GM12878 (cell line): Measurements from ENCODE around the gene HP1BP3. TPM values are rescaled to one million over a fixed set of nuclear protein-coding genes. Genes with fewer than 3 reads are reported as not detected.

Experiments used
- ATAC-seq: fragments of 200-7000 bp; cut with Tn5 transposase; 3 replicates; pipeline ENCODE4 v1.9.1; 2020; ENCODE audit warnings: mild to moderate bottlenecking, moderate library complexity
- BruUV-seq: library from RNA; stranded (reverse); fragments of 400-500 nt; replicated peaks from 2 replicates; lab custom pipeline; 2021; lab: Mats Ljungman, UMichigan
- CTCF ChIA-PET: fragments of 300-600 bp; sonication (Branson Sonifier 250); formaldehyde crosslinking; extraction: SDS; loops from one replicate; lab custom pipeline; 2021; ENCODE audit warnings: inconsistent platforms; lab: Yijun Ruan, JAX
- POLR2A ChIA-PET: fragments of 350-600 bp; formaldehyde crosslinking; extraction: SDS; loops from one replicate; lab custom pipeline; 2021; ENCODE audit warnings: inconsistent platforms; lab: Charles Lee
- RAD21 ChIA-PET: fragments of 300-600 bp; sonication (Branson Sonifier 250); formaldehyde crosslinking; loops from one replicate; lab custom pipeline; 2023; ENCODE audit warnings: antibody characterized with exemption; ENCODE audit not compliant: unreplicated experiment; lab: Charles Lee
- SMC1A ChIA-PET: fragments of 300-600 bp; sonication (Branson Sonifier 250); formaldehyde crosslinking; loops from one replicate; lab custom pipeline; 2023; ENCODE audit not compliant: unreplicated experiment, uncharacterized antibody; lab: Charles Lee
- DNase-seq: peaks from one replicate; pipeline ENCODE4 v3.0.0-alpha.2; 2011; ENCODE audit warnings: low read depth, low spot score
- FAIRE-seq: peaks from 3 replicates; lab custom pipeline; 2011; peaks lifted over from hg19 to GRCh38; lab: Jason Lieb, UNC
- H2AFZ ChIP-seq: 2 replicates; pipeline ENCODE4 v1.6.0; 2011; ENCODE audit warnings: low read depth, low read length, control low read depth; ENCODE audit not compliant: control insufficient read depth
- H3K27ac ChIP-seq: 2 replicates; pipeline ENCODE4 v1.5.1; 2011; ENCODE audit warnings: control low read depth; ENCODE audit not compliant: control insufficient read depth, insufficient read depth
- H3K27me3 ChIP-seq, 2 experiments: replicated peaks in 1 of 2; 2 replicates each; pipeline versions ENCODE4 v1.6.0 to v1.6.1; 2011; ENCODE audit warnings: low read length in 1 of 2; ENCODE audit not compliant: control insufficient read depth in 2 of 2, insufficient read depth in 2 of 2
- H3K36me3 ChIP-seq, 2 experiments: 2 replicates each; pipeline ENCODE4 v1.5.1; 2011; ENCODE audit warnings: low read length in 1 of 2; ENCODE audit not compliant: control insufficient read depth in 2 of 2, insufficient read depth in 2 of 2
- H3K4me1 ChIP-seq: 2 replicates; pipeline ENCODE4 v1.6.1; 2011; ENCODE audit warnings: mild to moderate bottlenecking, low read length, moderate library complexity, mixed read lengths; ENCODE audit not compliant: control insufficient read depth, insufficient read depth
- H3K4me2 ChIP-seq: 2 replicates; pipeline ENCODE4 v1.6.0; 2011; ENCODE audit warnings: control low read depth; ENCODE audit not compliant: control insufficient read depth, insufficient read depth
- H3K4me3 ChIP-seq: fragments of 200-600 bp; sonication (generic); 2 replicates; pipeline ENCODE4 v1.5.1; 2016
- H3K79me2 ChIP-seq: 2 replicates; pipeline ENCODE4 v1.6.0; 2011; ENCODE audit warnings: low read length; ENCODE audit not compliant: control insufficient read depth, insufficient read depth
- H3K9ac ChIP-seq: 2 replicates; pipeline ENCODE4 v1.8.0; 2011; ENCODE audit warnings: low read length, control low read depth, mixed read lengths; ENCODE audit not compliant: control insufficient read depth, insufficient read depth
- H3K9me3 ChIP-seq: replicated peaks from 3 replicates; pipeline ENCODE4 v1.5.1; 2011; ENCODE audit warnings: mild to moderate bottlenecking, low read length; ENCODE audit not compliant: control insufficient read depth, insufficient read depth
- H4K20me1 ChIP-seq: 2 replicates; pipeline ENCODE4 v1.6.0; 2011; ENCODE audit not compliant: control insufficient read depth, insufficient read depth
- FOS ChIP-seq: IDR thresholded peaks from 3 replicates; pipeline ENCODE4 v1.6.1; 2011; ENCODE audit warnings: borderline replicate concordance; ENCODE audit not compliant: insufficient read length; ENCODE audit errors: extremely low read depth
- PRDM15 ChIP-seq: fragments of 450-650 bp; formaldehyde crosslinking; IDR thresholded peaks from 2 replicates; pipeline ENCODE4 v1.4.0; 2020; ENCODE audit warnings: mild to moderate bottlenecking, moderate library complexity
- WGBS: methylation state at CpG from one replicate; pipeline ENCODE4 v1.1.6; 2016; ENCODE audit warnings: low lambda C conversion rate; ENCODE audit not compliant: insufficient replicate concordance, insufficient coverage; ENCODE audit errors: missing lambda C conversion rate; 5-methylcytosine and 5-hydroxymethylcytosine counted together
- in situ Hi-C: fragments of 300-500 bp; cut with MboI; formaldehyde crosslinking; loops from 9 replicates; pipeline ENCODE4 v1.14.3; 2018; ENCODE audit warnings: mixed read lengths
- intact Hi-C: fragments of 100-400 bp; cut with micrococcal nuclease; formaldehyde crosslinking; loops from one replicate; pipeline ENCODE4 v1.14.2; 2022; ENCODE audit not compliant: unreplicated experiment
- polyA plus RNA-seq, 11 experiments: library from polyadenylated mRNA; depleted of rRNA in 4 of 11; unstranded in 6 of 11; stranded (reverse) in 5 of 11; fragments of >200 nt; fragmentation: Nextera tagmentation in 4 of 11; fragmentation: Illumina TruSeq in 1 of 11; extraction: Ambion mirVana in 4 of 11; extraction: Trizol in 1 of 11; gene quantifications; 1 replicate in 1 of 11; 2 replicates in 10 of 11; pipeline versions ENCODE4 v1.2.1 to v1.2.3, GENCODE V29; 2011 to 2016; ENCODE audit warnings: inconsistent platforms in 2 of 11, missing spikeins in 2 of 11, low read depth in 1 of 11
- total RNA-seq, 4 experiments: library from RNA; depleted of rRNA in 3 of 4; stranded (reverse); fragments of >200 nt in 3 of 4; fragmentation: Illumina TruSeq in 1 of 4; extraction: Trizol in 1 of 4; gene quantifications; 2 replicates each; pipeline versions ENCODE4 v1.2.1 to v1.2.3, GENCODE V29; 2013 to 2021

The HP1BP3 gene
- total and polyA plus RNA-seq, 10 of the 15 experiments (the other 5 are each of a cell fraction or from before 2014, with no cell fraction given): 32.6 to 188 (median 133) TPM

- no peaks in the 10 kb centered on the region; the same call in 1 of the 2 replicates for H4K20me1 ChIP-seq
- ATAC-seq (no peak), DNase-seq (no peak), FAIRE-seq (no peak)
- ChIA-PET CTCF (interaction anchor here (0.9 to 1.4 kb wide), 2 partner anchors 11 to 425 kb away, joined by 3 to 4 read pairs; no protein-coding TSS in a partner anchor), RAD21 (no interaction called here), POLR2A (interaction anchor here (1.2 kb wide), 1 partner anchor 11 kb away, joined by 3 read pairs; no protein-coding TSS in a partner anchor), SMC1A (interaction anchor here (1.1 to 1.2 kb wide), 2 partner anchors 12 to 425 kb away, joined by 3 to 5 read pairs; no protein-coding TSS in a partner anchor)
- WGBS: 100% methylated on average over 6 of the region's 6 CpGs
- BruUV-seq: no TSS peak
- no peak overlapping the region for H3K4me2 ChIP-seq
- no peaks in the 10 kb centered on the region for H3K79me2 ChIP-seq
- no peak overlapping the region for H3K27ac ChIP-seq
- H3K4me3 ChIP-seq: no peak overlapping the region
- in situ Hi-C loops (loop anchor here (25.0 kb wide), 2 partner anchors 942 to 1583 kb away; no protein-coding TSS in a partner anchor), intact Hi-C loops (no loop called here)
- H3K9me3 ChIP-seq: no peaks in the 10 kb centered on the region
- peaks cover 14 to 54% of the 10 kb centered on the region in 2 experiments for H3K36me3 ChIP-seq
- no peaks in the 10 kb centered on the region for H3K27me3 ChIP-seq
- TF ChIP-seq PRDM15 (CRISPR knock-in tag) (no peak), FOS (no peak)
- no peak overlapping the region for H3K9ac ChIP-seq
- H2AFZ ChIP-seq: no peak overlapping the region
- no peaks in the 10 kb centered on the region for H3K4me1 ChIP-seq
These were observed 16.6 kb downstream of the HP1BP3 start for GRCh38 chr1:20770314-20771087.
